NT2/D1 (cell line): ENCODE results near the gene SLC25A48.

ENCODE experiments used
- SUZ12 ChIP-seq: IDR thresholded peaks from 2 replicates; pipeline ENCODE4 v1.6.1; 2011; ENCODE audit not compliant: insufficient read length, insufficient read depth; ENCODE audit errors: extremely low read depth
- YY1 ChIP-seq: IDR thresholded peaks from 2 replicates; pipeline ENCODE4 v1.6.1; 2011; ENCODE audit not compliant: insufficient read length, insufficient read depth
- ZNF274 ChIP-seq: IDR thresholded peaks from 2 replicates; pipeline ENCODE4 v1.6.1; 2011; ENCODE audit warnings: mild to moderate bottlenecking, low read depth, low read length

DNA sequence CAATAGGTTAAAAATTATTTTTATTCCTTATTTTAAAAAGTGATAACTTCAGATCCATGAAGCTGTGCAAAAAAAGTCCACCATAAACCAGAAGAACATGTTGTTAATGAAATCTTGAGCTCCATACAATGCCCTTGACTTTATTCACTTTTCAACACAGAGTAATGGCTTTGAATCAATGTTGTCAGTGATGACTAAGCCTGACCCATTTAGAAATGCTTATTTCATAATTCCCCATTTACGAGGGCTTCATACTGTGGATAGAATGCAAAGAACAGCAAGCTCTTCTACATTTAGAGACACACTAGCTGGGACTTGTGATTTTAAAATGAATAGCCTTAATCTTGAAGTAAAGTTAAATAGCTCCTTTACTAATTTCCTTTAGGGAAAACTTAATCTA is 86.9 kb downstream of the SLC25A48 start:
- TF ChIP-seq SUZ12, result no peak
- no peak for TF ChIP-seq ZNF274
- TF ChIP-seq YY1, result no peak
